Mucosa of descending colon (tissue), 3 donors: ENCODE measurements around the gene ASXL3. TPM values are rescaled to one million over a fixed set of nuclear protein-coding genes. Genes with fewer than 3 reads are reported as not detected.

ENCODE experiments used
- ATAC-seq: fragments of 200-7000 bp; cut with Tn5 transposase; one replicate; pipeline ENCODE4 v1.9.1; 2020; ENCODE audit warnings: mild to moderate bottlenecking, moderate library complexity
- DNase-seq, 3 donors: peaks; one replicate each; pipeline ENCODE4 v3.0.0-alpha.2; 2020
- H3K36me3 ChIP-seq: fragments of 200-600 bp; one replicate; pipeline ENCODE4 v1.8.0; 2021; ENCODE audit warnings: low read depth, mild to moderate bottlenecking
- H3K4me1 ChIP-seq: fragments of 200-600 bp; one replicate; pipeline ENCODE4 v1.8.0; 2021; ENCODE audit warnings: low read depth, mild to moderate bottlenecking
- H3K4me3 ChIP-seq: fragments of 200-600 bp; one replicate; pipeline ENCODE4 v1.8.0; 2021; ENCODE audit warnings: mild to moderate bottlenecking
- H3K9me3 ChIP-seq: fragments of 200-600 bp; one replicate; pipeline ENCODE4 v1.8.0; 2021; ENCODE audit warnings: mild to moderate bottlenecking
- CTCF ChIP-seq: fragments of 200-600 bp; IDR thresholded peaks from one replicate; pipeline ENCODE4 v1.8.0; 2022; ENCODE audit warnings: antibody characterized with exemption, mild to moderate bottlenecking
- intact Hi-C, 2 donors: fragments of 100-400 bp; cut with DNase I in 1 of 2; cut with micrococcal nuclease in 1 of 2; formaldehyde crosslinking; loops; one replicate each; pipeline versions ENCODE4 v1.11.0 to v1.11.1; 2022; cut with DNase I, micrococcal nuclease
- total RNA-seq, 3 donors: library from RNA; stranded (reverse); fragmentation: NEBNext Ultra II Directional in 2 of 3; extraction: Animal tissue kit (Norgen Biotek cat#: 25700) in 2 of 3; gene quantifications; one replicate each; pipeline versions ENCODE4 v1.2.1 to v1.2.4, GENCODE V29; 2021 to 2023
- donor health status: DM: no; HTN: no; CAD: no; lungs with moderate emphysema.
- donor health status: DM: no; HTN: no; CAD: no.
- donor health status: DM: no; HTN: yes; CAD: no.

The ASXL3 gene
- total RNA-seq, 3 donors from 2014 or later: 2.4 to 8.5 (median 4.0) TPM

- no peak for TF ChIP-seq CTCF
- H3K9me3 ChIP-seq: no peaks in the 10 kb centered on the region
- peaks cover 1% of the 10 kb centered on the region for H3K4me1 ChIP-seq
- no peak overlapping the region for H3K4me3 ChIP-seq
- ATAC-seq (no peak), DNase-seq (no peak)
- intact Hi-C loops: no loop called here
- no peaks in the 10 kb centered on the region for H3K36me3 ChIP-seq
Observed at GRCh38 chr18:33584548-33585430, 6.8 kb downstream of the ASXL3 start.

GRCh38 chr18:33585431-33585775 is 7.4 kb downstream of the ASXL3 start:
- Histone ChIP-seq H3K4me1 (no peaks in the 10 kb centered on the region), H3K4me3 (no peak overlapping the region), H3K9me3 (no peaks in the 10 kb centered on the region), H3K36me3 (no peaks in the 10 kb centered on the region)
- intact Hi-C loops: no loop called here
- DNase-seq (no peak), ATAC-seq (no peak)
- no peak for TF ChIP-seq CTCF

- Histone ChIP-seq H3K36me3 (no peaks in the 10 kb centered on the region), H3K9me3 (no peaks in the 10 kb centered on the region), H3K4me3 (no peak overlapping the region), H3K4me1 (no peaks in the 10 kb centered on the region)
- DNase-seq (no peak), ATAC-seq (no peak)
- intact Hi-C loops: no loop called here
- TF ChIP-seq CTCF: no peak
Observed at GRCh38 chr18:33588361-33588760, 10.3 kb downstream of the ASXL3 start.

GRCh38 chr18:33593261-33593660 is 15.2 kb downstream of the ASXL3 start:
- H3K36me3 ChIP-seq: no peaks in the 10 kb centered on the region
- intact Hi-C loops: no loop called here
- ATAC-seq: no peak
- no peaks in the 10 kb centered on the region for H3K4me1 ChIP-seq
- no peak overlapping the region for H3K4me3 ChIP-seq
- DNase-seq: no peak
- H3K9me3 ChIP-seq: no peaks in the 10 kb centered on the region
- TF ChIP-seq CTCF: no peak

- intact Hi-C loops: no loop called here
- H3K9me3 ChIP-seq: no peaks in the 10 kb centered on the region
Observed at GRCh38 chr18:33594799-33595198, 16.8 kb downstream of the ASXL3 start.

More at GRCh38 chr18:33594799-33595198, 16.8 kb downstream of the ASXL3 start:
- DNase-seq: no peak
- Histone ChIP-seq H3K4me3 (no peak overlapping the region), H3K4me1 (no peaks in the 10 kb centered on the region), H3K36me3 (no peaks in the 10 kb centered on the region)
- no peak for ATAC-seq
- TF ChIP-seq CTCF: no peak
